Subcutaneous abdominal adipose tissue (tissue), 5 donors: Measurements from ENCODE around the gene PARG.
"Not testable (repeated sequence)": the region's sequence is repeated elsewhere in the genome, so short reads cannot be mapped to it uniquely, and the experiment has no call there.

ENCODE experiments used
- H3K27ac ChIP-seq: one replicate; pipeline ENCODE4 v1.7.0; 2013; ENCODE audit warnings: low read depth, mild to moderate bottlenecking, inconsistent platforms, low read length, moderate library complexity
- H3K27me3 ChIP-seq, 5 donors: one replicate each; pipeline ENCODE4 v1.7.0; 2013; ENCODE audit warnings: low read length in 5 of 5, inconsistent platforms in 1 of 5; ENCODE audit not compliant: control insufficient read depth in 5 of 5, insufficient read depth in 4 of 5
- H3K36me3 ChIP-seq, 5 donors: one replicate each; pipeline ENCODE4 v1.7.0; 2013; ENCODE audit warnings: low read length in 5 of 5; ENCODE audit not compliant: control insufficient read depth in 5 of 5, insufficient read depth in 5 of 5
- H3K4me1 ChIP-seq, 5 donors: one replicate each; pipeline ENCODE4 v1.7.0; 2013; ENCODE audit warnings: low read length in 5 of 5, mild to moderate bottlenecking in 3 of 5, moderate library complexity in 1 of 5; ENCODE audit not compliant: control insufficient read depth in 5 of 5, insufficient read depth in 5 of 5
- H3K4me3 ChIP-seq, 5 donors: one replicate each; pipeline ENCODE4 v1.7.0; 2013; ENCODE audit warnings: low read length in 5 of 5, low read depth in 1 of 5
- H3K9ac ChIP-seq, 5 donors: one replicate each; pipeline ENCODE4 v1.7.0; 2013; ENCODE audit warnings: low read length in 5 of 5, mild to moderate bottlenecking in 4 of 5, moderate library complexity in 3 of 5
- H3K9me3 ChIP-seq, 5 donors: one replicate each; pipeline ENCODE4 v1.7.0; 2013; ENCODE audit warnings: low read length in 5 of 5; ENCODE audit not compliant: control insufficient read depth in 5 of 5
- donor health status: healthy.
- donor health status: healthy.
- donor health status: healthy.
- donor health status: healthy.
- donor health status: healthy.

PARG gene

DNA sequence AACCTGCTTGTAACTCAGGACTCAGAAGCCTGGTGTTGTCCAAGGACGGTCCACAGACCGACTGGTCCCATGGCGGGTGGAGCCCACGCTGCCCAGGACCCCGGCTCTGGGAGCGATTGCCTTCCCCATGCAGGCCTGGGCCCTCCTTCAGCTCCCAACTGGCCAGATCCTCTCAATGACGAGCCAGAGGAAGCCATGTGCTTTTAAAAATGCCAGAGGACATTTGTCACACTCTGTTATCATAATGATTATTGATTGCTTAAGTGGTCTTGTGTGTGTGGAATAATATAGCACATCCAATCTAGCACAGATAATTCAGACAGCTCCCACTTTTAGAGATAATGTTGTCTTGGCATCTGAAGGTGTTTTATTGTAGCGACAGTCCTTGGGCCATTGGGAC, 157.1 kb downstream of the PARG start:
- no peaks in the 10 kb centered on the region for H3K4me1 ChIP-seq
- H3K4me3 ChIP-seq = no peak overlapping the region
- no peaks in the 10 kb centered on the region for H3K9me3 ChIP-seq
- H3K36me3 ChIP-seq = no peaks in the 10 kb centered on the region
- no peak overlapping the region for H3K27ac ChIP-seq
- H3K9ac ChIP-seq = no peak overlapping the region
- peaks cover 0 to 3% (median 0%) of the 10 kb centered on the region in 5 donors for H3K27me3 ChIP-seq

DNA sequence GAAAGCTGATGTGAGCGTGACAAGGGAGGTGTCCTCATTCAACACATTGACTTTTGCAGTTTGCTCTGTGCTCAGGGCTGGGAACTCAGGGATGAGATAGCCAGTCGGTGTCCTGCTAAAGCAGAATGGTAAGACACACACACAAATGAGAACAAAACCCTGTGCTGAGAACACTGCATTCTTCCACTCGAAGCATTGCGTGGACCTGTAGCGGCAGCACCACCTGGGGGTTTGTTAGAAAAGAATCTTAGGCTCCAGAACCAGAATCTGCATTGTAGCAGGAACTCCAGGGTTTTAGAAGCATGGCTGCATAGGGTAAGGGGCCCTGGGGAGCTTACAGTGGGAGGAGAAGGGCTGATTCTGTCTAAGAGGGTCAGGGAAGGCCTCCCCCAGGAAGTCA, 158.2 kb downstream of the PARG start:
- Histone ChIP-seq H3K27ac (no peak overlapping the region), H3K4me3 (no peak overlapping the region), H3K9me3 (no peaks in the 10 kb centered on the region), H3K9ac (no peak overlapping the region), H3K36me3 (no peaks in the 10 kb centered on the region), H3K27me3 (peaks cover 0 to 3% (median 0%) of the 10 kb centered on the region in 5 donors), H3K4me1 (no peaks in the 10 kb centered on the region)

DNA sequence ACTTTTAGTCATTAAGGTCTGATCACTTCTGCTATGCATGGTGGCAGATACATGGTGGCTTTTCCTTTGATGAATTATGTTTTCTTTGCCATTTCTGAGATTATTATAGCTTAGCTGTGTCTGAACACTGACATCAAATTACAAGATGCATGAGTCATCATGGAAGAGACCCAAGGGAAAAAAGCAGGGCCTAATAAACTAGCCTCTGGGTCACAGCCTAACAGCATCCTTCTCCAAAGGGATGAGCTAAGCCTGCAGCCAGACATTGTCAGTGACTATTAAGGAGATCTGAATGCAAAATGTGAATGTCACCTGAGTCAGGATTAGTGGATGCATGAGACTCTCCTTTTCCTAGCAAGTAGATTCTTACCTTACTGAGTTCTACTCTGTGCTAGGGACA, 160.6 kb downstream of the PARG start:
- H3K4me1 ChIP-seq = no peaks in the 10 kb centered on the region
- no peaks in the 10 kb centered on the region for H3K36me3 ChIP-seq
- peaks cover 0 to 3% (median 0%) of the 10 kb centered on the region in 5 donors for H3K27me3 ChIP-seq
- no peak overlapping the region for H3K9ac ChIP-seq
- no peak overlapping the region for H3K27ac ChIP-seq
- peaks cover 0 to 3% (median 0%) of the 10 kb centered on the region in 5 donors for H3K9me3 ChIP-seq
- no peak overlapping the region for H3K4me3 ChIP-seq

DNA sequence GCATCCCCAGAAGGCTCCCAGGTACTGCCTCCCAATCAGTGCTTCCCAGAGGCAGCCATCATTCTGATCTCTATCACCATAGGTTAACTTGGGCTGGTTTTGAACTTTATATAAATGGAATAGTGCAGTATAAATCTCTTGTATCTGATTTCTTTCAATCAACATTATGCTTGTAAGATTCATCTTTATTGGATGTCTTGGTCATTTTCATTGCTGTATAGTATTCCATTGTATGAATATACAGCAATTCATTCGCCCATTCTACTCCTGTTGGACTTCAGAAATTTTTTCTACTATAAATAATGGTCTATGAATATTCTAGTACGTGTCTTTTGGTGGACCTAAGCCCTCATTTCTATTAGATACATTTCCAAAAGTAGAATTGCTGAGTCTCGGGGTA, 163.6 kb downstream of the PARG start:
- Histone ChIP-seq H3K27me3 (peaks cover 0 to 3% (median 2%) of the 10 kb centered on the region in 5 donors), H3K9me3 (peaks cover 0 to 3% (median 0%) of the 10 kb centered on the region in 5 donors), H3K9ac (no peak overlapping the region)

DNA sequence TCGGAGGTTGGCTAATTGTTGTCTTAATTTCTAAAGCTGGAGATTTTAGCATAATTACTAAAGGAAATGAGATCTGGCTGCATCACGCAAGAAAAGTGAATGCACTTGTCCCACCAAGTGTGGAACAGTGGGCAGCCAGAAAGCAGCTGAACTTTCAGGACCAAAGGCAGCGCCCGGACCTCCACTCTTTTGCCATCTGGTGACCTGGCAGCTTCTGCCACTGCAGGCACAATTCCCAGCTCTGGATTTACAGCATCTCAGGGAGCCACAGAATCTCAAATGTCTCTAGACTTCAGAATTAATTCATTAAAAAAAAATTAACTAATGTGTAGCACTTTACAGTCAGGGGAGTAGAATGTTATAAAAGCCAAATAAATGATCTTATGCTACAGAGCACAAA, 165.0 kb downstream of the PARG start:
- no peak overlapping the region for H3K9ac ChIP-seq
- no peaks in the 10 kb centered on the region for H3K4me1 ChIP-seq
- H3K27ac ChIP-seq = no peak overlapping the region
- peaks cover 0 to 3% (median 0%) of the 10 kb centered on the region in 5 donors for H3K9me3 ChIP-seq
- peaks cover 0 to 2% (median 0%) of the 10 kb centered on the region in 5 donors for H3K27me3 ChIP-seq
- no peaks in the 10 kb centered on the region for H3K36me3 ChIP-seq
- H3K4me3 ChIP-seq = no peak overlapping the region

More for the DNA sequence above, 163.6 kb downstream of the PARG start:
- no peak overlapping the region for H3K27ac ChIP-seq
- no peak overlapping the region for H3K4me3 ChIP-seq
- no peaks in the 10 kb centered on the region for H3K4me1 ChIP-seq
- no peaks in the 10 kb centered on the region for H3K36me3 ChIP-seq

DNA sequence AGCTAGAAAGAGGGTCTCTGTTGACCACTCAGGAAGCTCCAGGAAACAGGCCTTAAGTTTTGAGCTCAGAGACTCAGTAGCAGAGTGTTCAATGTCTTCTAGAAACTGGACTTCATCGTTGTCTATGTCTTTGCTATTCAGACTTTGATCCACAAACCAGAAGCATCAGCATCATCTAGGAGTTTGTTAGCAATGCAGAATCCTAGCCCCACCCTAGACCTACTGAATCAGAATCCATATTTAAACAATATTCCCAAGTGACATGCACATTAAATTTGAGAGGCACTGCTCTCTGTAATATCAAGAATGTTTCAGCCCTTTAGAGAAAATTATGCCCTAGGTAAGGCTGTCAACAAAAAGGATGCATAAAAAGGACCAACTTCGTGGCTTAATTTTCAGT, 166.8 kb downstream of the PARG start:
- Histone ChIP-seq H3K4me3 (no peak overlapping the region), H3K9me3 (peaks cover 0 to 3% (median 0%) of the 10 kb centered on the region in 5 donors), H3K4me1 (no peaks in the 10 kb centered on the region), H3K9ac (no peak overlapping the region), H3K27me3 (peaks cover 2 to 4% (median 3%) of the 10 kb centered on the region in 5 donors), H3K27ac (no peak overlapping the region), H3K36me3 (no peaks in the 10 kb centered on the region)

DNA sequence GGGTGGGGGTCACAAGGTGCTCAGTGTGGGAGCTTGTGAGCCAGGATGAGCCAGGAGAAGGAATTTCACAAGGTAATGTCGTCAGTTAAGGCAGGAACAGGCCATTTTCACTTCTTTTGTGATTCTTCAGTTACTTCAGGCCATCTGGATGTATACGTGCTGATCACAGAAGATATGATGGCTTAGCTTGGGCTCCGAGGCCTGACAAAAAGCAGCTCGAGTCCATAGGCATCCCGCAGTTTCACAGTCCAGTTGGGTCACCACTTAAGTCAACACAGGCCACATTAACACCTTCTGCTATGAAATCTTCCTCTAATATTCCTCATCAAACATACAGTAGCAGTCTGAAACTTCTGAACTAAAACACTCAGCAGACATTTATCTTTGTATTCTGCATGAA, 168.9 kb downstream of the PARG start:
- H3K27ac ChIP-seq, H3K4me1 ChIP-seq: not testable (repeated sequence)
- H3K27me3 ChIP-seq = peaks cover 13 to 19% (median 16%) of the 10 kb centered on the region in 5 donors

DNA sequence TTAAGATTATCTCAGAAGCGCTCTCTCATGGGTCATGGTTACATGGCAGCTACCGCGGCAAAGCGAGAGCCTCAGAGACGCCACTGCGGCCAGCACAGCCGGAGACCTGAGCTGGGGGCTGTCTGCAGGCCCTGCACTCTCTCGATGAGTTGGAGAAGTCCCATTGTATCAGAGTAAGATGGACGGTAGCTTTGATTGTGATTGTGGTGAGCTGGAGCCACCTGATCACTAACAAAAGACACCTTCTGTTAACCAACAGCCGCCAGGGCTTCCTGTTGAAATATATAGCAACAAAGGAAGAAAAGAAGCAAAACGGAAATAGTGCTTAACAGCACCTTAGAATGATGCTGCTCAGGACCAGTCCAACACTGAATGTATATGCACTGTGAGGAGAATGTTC, 170.8 kb downstream of the PARG start:
- not testable (repeated sequence) for H3K9ac ChIP-seq, H3K36me3 ChIP-seq, H3K4me1 ChIP-seq, H3K27ac ChIP-seq, H3K4me3 ChIP-seq
- Histone ChIP-seq H3K27me3 (peaks cover 16 to 25% (median 21%) of the 10 kb centered on the region in 5 donors), H3K9me3 (peaks cover 2 to 21% (median 9%) of the 10 kb centered on the region in 5 donors)

More for the DNA sequence above, 168.9 kb downstream of the PARG start:
- H3K36me3 ChIP-seq, H3K9ac ChIP-seq, H3K4me3 ChIP-seq, H3K9me3 ChIP-seq: not testable (repeated sequence)

DNA sequence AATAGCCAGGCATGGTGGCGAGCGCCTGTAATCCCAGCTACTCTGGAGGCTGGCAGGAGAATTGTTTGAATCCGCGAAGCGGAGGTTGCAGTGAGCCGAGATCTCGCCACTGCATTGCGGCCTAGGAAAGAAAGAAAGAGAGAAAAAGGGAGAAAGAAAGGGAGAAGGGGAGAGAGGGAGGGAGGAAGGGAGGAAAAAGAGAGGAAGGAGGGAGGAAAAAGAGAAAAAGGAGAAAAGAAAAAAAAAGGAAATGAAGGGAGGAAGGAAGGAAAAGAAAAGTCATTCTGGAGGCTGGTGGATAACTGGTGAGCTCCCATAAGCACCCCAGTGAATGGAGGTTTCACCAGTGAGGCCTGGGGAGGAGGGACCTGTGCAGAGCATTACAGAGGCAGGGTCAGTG, 172.1 kb downstream of the PARG start:
- Histone ChIP-seq H3K9me3 (peaks cover 2 to 21% (median 9%) of the 10 kb centered on the region in 5 donors), H3K27ac (no peak overlapping the region), H3K4me3 (no peak overlapping the region), H3K27me3 (peaks cover 13 to 25% (median 21%) of the 10 kb centered on the region in 5 donors), H3K36me3 (no peaks in the 10 kb centered on the region), H3K4me1 (no peaks in the 10 kb centered on the region), H3K9ac (no peak overlapping the region)

DNA sequence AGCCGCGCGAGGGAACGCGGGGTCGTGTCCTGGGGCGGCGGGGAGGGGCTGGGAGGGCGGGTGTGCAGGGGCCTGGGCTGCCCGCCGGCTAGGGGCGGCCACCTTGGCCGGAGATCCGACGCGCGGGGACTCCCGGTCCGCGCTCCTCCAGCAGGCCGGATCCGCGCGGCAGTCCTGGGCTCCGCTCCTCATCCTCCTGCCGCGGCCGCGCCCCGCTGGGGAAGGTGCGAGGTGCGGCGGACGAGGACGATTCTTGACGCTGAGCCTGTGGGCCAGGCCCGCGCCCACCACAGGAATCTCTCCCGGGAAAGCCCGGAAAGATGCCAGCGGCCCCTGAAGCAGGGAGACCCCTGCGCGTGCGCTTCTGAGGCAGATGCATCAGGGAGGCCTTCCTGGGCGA, 173.1 kb downstream of the PARG start:
- H3K36me3 ChIP-seq = no peaks in the 10 kb centered on the region
- peaks cover 2 to 21% (median 9%) of the 10 kb centered on the region in 5 donors for H3K9me3 ChIP-seq
- peaks cover 17 to 28% (median 21%) of the 10 kb centered on the region in 5 donors for H3K27me3 ChIP-seq
- H3K27ac ChIP-seq = no peak overlapping the region
- H3K4me3 ChIP-seq = no peak overlapping the region
- no peaks in the 10 kb centered on the region for H3K4me1 ChIP-seq
- H3K9ac ChIP-seq = no peak overlapping the region

DNA sequence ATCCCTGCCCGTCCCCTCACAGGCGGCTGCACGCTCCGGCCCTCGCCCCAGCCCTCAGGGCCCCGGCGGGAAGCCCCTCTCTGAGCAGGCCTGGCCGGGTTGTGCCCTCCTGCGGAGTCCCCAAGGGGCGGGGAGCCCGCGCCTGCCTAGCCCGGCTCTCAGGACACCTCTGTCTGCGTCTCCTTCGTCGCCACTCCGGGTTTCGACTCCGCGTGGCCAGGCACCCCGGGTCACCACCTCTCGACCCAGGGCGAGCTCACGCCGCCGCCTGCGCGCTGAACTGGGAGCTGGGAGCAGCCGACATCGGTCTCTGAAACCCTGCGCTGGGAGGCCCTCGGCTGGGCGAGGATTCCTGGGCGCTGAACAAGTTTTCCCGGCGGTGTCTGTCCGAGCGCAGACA, 173.5 kb downstream of the PARG start:
- no peaks in the 10 kb centered on the region for H3K36me3 ChIP-seq
- H3K27ac ChIP-seq = no peak overlapping the region
- peaks cover 18 to 31% (median 22%) of the 10 kb centered on the region in 5 donors for H3K27me3 ChIP-seq
- H3K4me3 ChIP-seq = no peak overlapping the region
- H3K4me1 ChIP-seq = no peaks in the 10 kb centered on the region
- H3K9ac ChIP-seq = no peak overlapping the region
- peaks cover 2 to 21% (median 9%) of the 10 kb centered on the region in 5 donors for H3K9me3 ChIP-seq
